CD4-positive, alpha-beta T cell (primary cell): ENCODE data around the gene FOCAD. TPM values are rescaled to one million over a fixed set of nuclear protein-coding genes. Genes with fewer than 3 reads are reported as not detected.

Source experiments
- ATAC-seq: fragments of 200-7000 bp; cut with Tn5 transposase; one replicate; pipeline ENCODE4 v1.10.0; 2022; ENCODE audit warnings: mild to moderate bottlenecking; ENCODE audit not compliant: poor library complexity
- CTCF ChIA-PET: fragments of 350-600 bp; sonication (Branson Sonifier 250); formaldehyde crosslinking; loops from one replicate; lab custom pipeline; 2021; ENCODE audit warnings: antibody characterized with exemption, inconsistent platforms; lab: Charles Lee
- POLR2A ChIA-PET: fragments of 350-600 bp; sonication (Branson Sonifier 250); formaldehyde crosslinking; loops from one replicate; lab custom pipeline; 2021; ENCODE audit warnings: antibody characterized with exemption, inconsistent platforms; lab: Charles Lee
- DNase-seq, 14 experiments: peaks; one replicate each; pipeline ENCODE4 v3.0.0-alpha.2; 2013 to 2020; ENCODE audit warnings: mixed read lengths in 2 of 14
- H3K27ac ChIP-seq, 2 donors: one replicate each; pipeline versions ENCODE4 v1.5.1 to v1.7.0; 2013; ENCODE audit warnings: low read length in 2 of 2, low read depth in 1 of 2, mild to moderate bottlenecking in 1 of 2
- H3K27me3 ChIP-seq, 2 experiments: 1 replicate in 1 of 2; 2 replicates in 1 of 2; pipeline versions ENCODE4 v1.6.1 to v1.7.0; 2013; ENCODE audit warnings: low read length in 2 of 2, control low read depth in 1 of 2, mild to moderate bottlenecking in 1 of 2, moderate library complexity in 1 of 2; ENCODE audit not compliant: insufficient read depth in 2 of 2, control insufficient read depth in 1 of 2
- H3K36me3 ChIP-seq: one replicate; pipeline ENCODE4 v1.6.1; 2013; ENCODE audit warnings: low read length, control low read depth; ENCODE audit not compliant: insufficient read depth
- H3K4me1 ChIP-seq: one replicate; pipeline ENCODE4 v1.6.1; 2013; ENCODE audit warnings: low read length, control low read depth; ENCODE audit not compliant: insufficient read depth
- H3K4me3 ChIP-seq: one replicate; pipeline ENCODE4 v1.5.1; 2013; ENCODE audit warnings: mild to moderate bottlenecking, low read length, moderate library complexity
- H3K9me3 ChIP-seq, 2 experiments: 1 replicate in 1 of 2; 2 replicates in 1 of 2; pipeline versions ENCODE4 v1.6.1 to v1.7.0; 2013; ENCODE audit warnings: low read length in 2 of 2, mild to moderate bottlenecking in 2 of 2, control low read depth in 1 of 2, moderate library complexity in 1 of 2; ENCODE audit not compliant: control insufficient read depth in 1 of 2, insufficient read depth in 1 of 2
- H3K27ac Mint-ChIP-seq: one replicate; pipeline ENCODE4 v1.8.0; 2020; ENCODE audit warnings: mixed read lengths
- H3K27me3 Mint-ChIP-seq: one replicate; pipeline ENCODE4 v1.8.0; 2021; ENCODE audit warnings: mixed read lengths
- H3K36me3 Mint-ChIP-seq: one replicate; pipeline ENCODE4 v1.8.0; 2021; ENCODE audit warnings: low read depth, mixed read lengths
- H3K4me1 Mint-ChIP-seq: one replicate; pipeline ENCODE4 v1.8.0; 2021; ENCODE audit warnings: low read depth, mixed read lengths
- H3K4me3 Mint-ChIP-seq: one replicate; pipeline ENCODE4 v1.8.0; 2020; ENCODE audit warnings: mild to moderate bottlenecking, mixed read lengths
- H3K9me3 Mint-ChIP-seq: one replicate; pipeline ENCODE4 v1.8.0; 2020; ENCODE audit warnings: mixed read lengths
- intact Hi-C, 2 experiments: fragments of 100-400 bp; cut with DNase I in 1 of 2; cut with micrococcal nuclease in 1 of 2; formaldehyde crosslinking; loops; one replicate each; pipeline versions ENCODE4 v1.15.1 to v1.9.0; 2023 to 2025; cut with DNase I, micrococcal nuclease
- total RNA-seq, 174 experiments: library from RNA in 2 of 174; stranded (reverse) in 2 of 174; gene quantifications; one replicate each; pipeline ENCODE4 v1.2.3 and lab custom pipeline; 2021 to 2026
- TF ChIP-seq, protein P1 (sequence below): fragments of 200-600 bp; IDR thresholded peaks from one replicate; pipeline ENCODE4 v1.8.0; 2022; ENCODE audit warnings: antibody characterized with exemption, mild to moderate bottlenecking

FOCAD gene
- total RNA-seq, 2 experiments from 2014 or later: 12.4 to 14.1 TPM

GRCh38 chr9:20872340-20872977 lies 188.4 kb downstream of the FOCAD start:
- H3K9me3 Mint-ChIP-seq: no peaks in the 10 kb centered on the region
- no peak overlapping the region for H3K27ac Mint-ChIP-seq
- H3K36me3 Mint-ChIP-seq: peaks cover 10% of the 10 kb centered on the region
- peaks cover 2% of the 10 kb centered on the region for H3K36me3 ChIP-seq
- ChIA-PET POLR2A (no interaction called here), CTCF (no interaction called here)
- intact Hi-C loops: loop anchor here in 1 of 2 experiments (10.0 kb wide), 1 partner anchor 518 kb away; no protein-coding TSS in a partner anchor
- H3K4me3 Mint-ChIP-seq: no peak overlapping the region
- no peaks in the 10 kb centered on the region for H3K4me1 ChIP-seq
- no peaks in the 10 kb centered on the region for H3K27me3 ChIP-seq
- no peak overlapping the region for H3K4me3 ChIP-seq
- DNase-seq (no peak), ATAC-seq (no peak)
- peaks cover 7% of the 10 kb centered on the region for H3K4me1 Mint-ChIP-seq
- H3K27ac ChIP-seq: no peak overlapping the region
- no peaks in the 10 kb centered on the region for H3K9me3 ChIP-seq
- no peaks in the 10 kb centered on the region for H3K27me3 Mint-ChIP-seq
- TF ChIP-seq, protein P1, sequence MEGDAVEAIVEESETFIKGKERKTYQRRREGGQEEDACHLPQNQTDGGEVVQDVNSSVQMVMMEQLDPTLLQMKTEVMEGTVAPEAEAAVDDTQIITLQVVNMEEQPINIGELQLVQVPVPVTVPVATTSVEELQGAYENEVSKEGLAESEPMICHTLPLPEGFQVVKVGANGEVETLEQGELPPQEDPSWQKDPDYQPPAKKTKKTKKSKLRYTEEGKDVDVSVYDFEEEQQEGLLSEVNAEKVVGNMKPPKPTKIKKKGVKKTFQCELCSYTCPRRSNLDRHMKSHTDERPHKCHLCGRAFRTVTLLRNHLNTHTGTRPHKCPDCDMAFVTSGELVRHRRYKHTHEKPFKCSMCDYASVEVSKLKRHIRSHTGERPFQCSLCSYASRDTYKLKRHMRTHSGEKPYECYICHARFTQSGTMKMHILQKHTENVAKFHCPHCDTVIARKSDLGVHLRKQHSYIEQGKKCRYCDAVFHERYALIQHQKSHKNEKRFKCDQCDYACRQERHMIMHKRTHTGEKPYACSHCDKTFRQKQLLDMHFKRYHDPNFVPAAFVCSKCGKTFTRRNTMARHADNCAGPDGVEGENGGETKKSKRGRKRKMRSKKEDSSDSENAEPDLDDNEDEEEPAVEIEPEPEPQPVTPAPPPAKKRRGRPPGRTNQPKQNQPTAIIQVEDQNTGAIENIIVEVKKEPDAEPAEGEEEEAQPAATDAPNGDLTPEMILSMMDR: no peak

DNA sequence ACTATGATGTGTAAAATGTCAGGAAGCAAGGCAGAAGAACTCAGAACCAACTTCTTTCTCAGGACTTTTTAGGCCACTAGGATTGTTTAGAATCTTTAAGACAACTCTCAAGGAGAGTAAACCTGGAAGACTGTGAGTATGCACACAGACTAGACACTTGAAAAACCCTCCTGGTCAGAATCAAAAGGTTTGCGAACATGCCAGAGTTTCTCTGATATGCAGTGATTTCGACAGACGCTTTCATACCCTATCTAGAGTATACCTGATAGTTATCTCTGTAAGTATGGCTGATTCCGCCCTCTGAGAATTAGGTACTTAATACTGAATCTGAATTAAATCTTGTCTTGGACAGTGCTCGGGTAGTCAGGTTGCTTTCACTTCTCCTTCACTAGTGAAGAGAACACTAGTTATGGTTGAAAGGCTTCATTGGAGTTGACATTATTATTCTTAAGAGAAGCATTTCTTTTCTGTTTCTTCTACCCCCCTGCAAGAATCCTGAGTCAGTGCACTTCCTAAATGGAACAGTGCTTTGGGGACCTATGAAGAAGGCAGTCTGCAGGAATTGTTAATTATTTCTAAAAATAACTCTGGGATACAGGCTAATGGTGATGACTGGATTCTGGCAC lies 189.3 kb downstream of the FOCAD start:
- no peaks in the 10 kb centered on the region for H3K9me3 ChIP-seq
- peaks cover 7% of the 10 kb centered on the region for H3K4me1 Mint-ChIP-seq
- no peak overlapping the region for H3K4me3 ChIP-seq
- ChIA-PET CTCF (no interaction called here), POLR2A (no interaction called here)
- peaks cover 10% of the 10 kb centered on the region for H3K36me3 Mint-ChIP-seq
- no peaks in the 10 kb centered on the region for H3K27me3 ChIP-seq
- H3K36me3 ChIP-seq: peaks cover 2% of the 10 kb centered on the region
- no peak overlapping the region for H3K27ac Mint-ChIP-seq
- no peak for ATAC-seq
- no peak overlapping the region for H3K4me3 Mint-ChIP-seq
- no peaks in the 10 kb centered on the region for H3K9me3 Mint-ChIP-seq
- H3K27ac ChIP-seq: no peak overlapping the region
- no peak for DNase-seq
- H3K27me3 Mint-ChIP-seq: no peaks in the 10 kb centered on the region
- TF ChIP-seq, protein P1: no peak
- no peaks in the 10 kb centered on the region for H3K4me1 ChIP-seq
- intact Hi-C loops: loop anchor here in 1 of 2 experiments (10.0 kb wide), 1 partner anchor 519 kb away; no protein-coding TSS in a partner anchor

DNA sequence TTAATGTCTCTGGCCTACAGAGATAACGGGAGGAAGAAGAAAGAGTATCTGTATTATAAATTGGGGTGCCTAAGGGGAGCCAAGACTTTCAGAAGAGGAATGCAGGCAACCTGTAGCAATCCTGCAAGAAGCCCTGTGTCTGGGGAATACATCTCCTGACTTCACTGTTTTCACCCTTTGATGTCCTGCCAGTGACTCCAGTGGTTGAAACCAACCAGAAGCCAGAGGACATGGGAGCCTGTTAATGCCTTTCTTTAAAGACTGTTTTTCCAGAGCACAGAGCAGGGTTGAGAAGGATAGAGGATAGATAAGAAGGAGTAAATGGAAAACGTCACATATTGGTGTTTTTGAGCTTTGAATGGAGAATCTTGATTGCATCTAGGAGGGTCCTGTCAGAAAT lies 196.2 kb downstream of the FOCAD start:
- Mint-ChIP-seq H3K9me3 (no peaks in the 10 kb centered on the region), H3K27ac (no peak overlapping the region), H3K4me3 (no peak overlapping the region), H3K27me3 (no peaks in the 10 kb centered on the region), H3K36me3 (peaks cover 5% of the 10 kb centered on the region), H3K4me1 (no peaks in the 10 kb centered on the region)
- Histone ChIP-seq H3K27ac (no peak overlapping the region), H3K27me3 (no peaks in the 10 kb centered on the region), H3K9me3 (no peaks in the 10 kb centered on the region), H3K4me3 (no peak overlapping the region), H3K4me1 (no peaks in the 10 kb centered on the region), H3K36me3 (no peaks in the 10 kb centered on the region)
- intact Hi-C loops: loop anchor here in 1 of 2 experiments (5.0 kb wide), 1 partner anchor 253 kb away; no protein-coding TSS in a partner anchor
- TF ChIP-seq, protein P1: no peak
- CTCF ChIA-PET: no interaction called here
- POLR2A ChIA-PET: no interaction called here
- DNase-seq (no peak), ATAC-seq (no peak)
